ENCODE results near the gene PAM. TPM values are rescaled to one million over a fixed set of nuclear protein-coding genes. Genes with fewer than 3 reads are reported as not detected.

Gene PAM
- total RNA-seq = 100 to 1,000 TPM; 234 to 580 (median 424) TPM
- 100 to 1,000 TPM; 236 to 381 (median 314) TPM for polyA plus RNA-seq
- long read RNA-seq, donor 1, transcript PAM-204 (24 exons, 3,622 nt) = major isoform, 5 of 55 reads
- long read RNA-seq, donor 1, partial matches to known transcripts = 49 of 55 reads
- long read RNA-seq, donor 1, other reads (novel, unspliced or antisense) = 0 of 55 reads
- long read RNA-seq, donor 2, full-length matches to known transcripts = 7 of 7 reads
- long read RNA-seq, donor 2, partial matches to known transcripts = 0 of 7 reads
- long read RNA-seq, donor 2, other reads (novel, unspliced or antisense) = 0 of 7 reads
- long read RNA-seq, donor 3, full-length matches to known transcripts = 7 of 36 reads
- long read RNA-seq, donor 3, partial matches to known transcripts = 24 of 36 reads
- long read RNA-seq, donor 3, other reads (novel, unspliced or antisense) = 5 of 36 reads
- long read RNA-seq, donor 4, transcript PAM-204 (24 exons, 3,622 nt) = major isoform, 11 of 93 reads
- long read RNA-seq, donor 4, partial matches to known transcripts = 41 of 93 reads
- long read RNA-seq, donor 4, other reads (novel, unspliced or antisense) = 40 of 93 reads
- long read RNA-seq, donor 5, full-length matches to known transcripts = 227 of 1,085 reads
- long read RNA-seq, donor 5, partial matches to known transcripts = 323 of 1,085 reads
- long read RNA-seq, donor 5, other reads (novel, unspliced or antisense) = 535 of 1,085 reads
- long read RNA-seq, donor 6, full-length matches to known transcripts = 16 of 86 reads
- long read RNA-seq, donor 6, partial matches to known transcripts = 37 of 86 reads
- long read RNA-seq, donor 6, other reads (novel, unspliced or antisense) = 33 of 86 reads
- long read RNA-seq, donor 7, partial matches to known transcripts = 0 of 3 reads
- long read RNA-seq, donor 7, other reads (novel, unspliced or antisense) = 0 of 3 reads
- long read RNA-seq, donor 8, transcript PAM-204 (24 exons, 3,622 nt) = major isoform, 5 of 22 reads
- long read RNA-seq, donor 8, partial matches to known transcripts = 17 of 22 reads
- long read RNA-seq, donor 8, other reads (novel, unspliced or antisense) = 0 of 22 reads
- long read RNA-seq, donor 9, partial matches to known transcripts = 47 of 53 reads
- long read RNA-seq, donor 9, other reads (novel, unspliced or antisense) = 0 of 53 reads
- long read RNA-seq, donor 10, partial matches to known transcripts = 6 of 10 reads
- long read RNA-seq, donor 10, other reads (novel, unspliced or antisense) = 0 of 10 reads

- no peaks in the 10 kb centered on the region for H3K36me3 ChIP-seq (replicated peaks in 1 of 2)
- H3K4me3 ChIP-seq = peak within 1 kb of the TSS; percentile 22 to 83 (median 70)
- peak; percentile 79 to 87 (median 81) for DNase-seq
- H3K27ac ChIP-seq = peak within 1 kb of the TSS; percentile 8 to 80 (median 78)
- H3K27me3 ChIP-seq = no peaks in the 10 kb centered on the region
- 0 to 1% (median 0%) methylated on average over 1 to 65 of the region's 65 CpGs for WGBS, 4 donors
- TF ChIP-seq POLR2A (IDR thresholded peaks at IDR 0.05) = peak; percentile 59 to 89
- TF ChIP-seq, protein P1, sequence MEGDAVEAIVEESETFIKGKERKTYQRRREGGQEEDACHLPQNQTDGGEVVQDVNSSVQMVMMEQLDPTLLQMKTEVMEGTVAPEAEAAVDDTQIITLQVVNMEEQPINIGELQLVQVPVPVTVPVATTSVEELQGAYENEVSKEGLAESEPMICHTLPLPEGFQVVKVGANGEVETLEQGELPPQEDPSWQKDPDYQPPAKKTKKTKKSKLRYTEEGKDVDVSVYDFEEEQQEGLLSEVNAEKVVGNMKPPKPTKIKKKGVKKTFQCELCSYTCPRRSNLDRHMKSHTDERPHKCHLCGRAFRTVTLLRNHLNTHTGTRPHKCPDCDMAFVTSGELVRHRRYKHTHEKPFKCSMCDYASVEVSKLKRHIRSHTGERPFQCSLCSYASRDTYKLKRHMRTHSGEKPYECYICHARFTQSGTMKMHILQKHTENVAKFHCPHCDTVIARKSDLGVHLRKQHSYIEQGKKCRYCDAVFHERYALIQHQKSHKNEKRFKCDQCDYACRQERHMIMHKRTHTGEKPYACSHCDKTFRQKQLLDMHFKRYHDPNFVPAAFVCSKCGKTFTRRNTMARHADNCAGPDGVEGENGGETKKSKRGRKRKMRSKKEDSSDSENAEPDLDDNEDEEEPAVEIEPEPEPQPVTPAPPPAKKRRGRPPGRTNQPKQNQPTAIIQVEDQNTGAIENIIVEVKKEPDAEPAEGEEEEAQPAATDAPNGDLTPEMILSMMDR (IDR thresholded peaks at IDR 0.05) = no peak
- peaks cover 12 to 31% of the 10 kb centered on the region in 2 donors for H3K4me1 ChIP-seq (replicated peaks in 1 of 2)
- H3K9me3 ChIP-seq (replicated peaks in 1 of 3) = no peaks in the 10 kb centered on the region
- intact Hi-C loops (cut with DNase I) = no loop called here
These were observed at the start of gene PAM for GRCh38 chr5:102754767-102755431. Gene PAM (plus strand): TSS chr5:102755305. CDS start chr5:102866196, 110,891 bp downstream.

GRCh38 chr5:102711525-102712385 is 43.4 kb upstream of the PAM start:
- Histone ChIP-seq H3K27me3 (no peaks in the 10 kb centered on the region), H3K27ac (no peak overlapping the region), H3K36me3 (replicated peaks in 1 of 2) (no peaks in the 10 kb centered on the region), H3K4me1 (replicated peaks in 1 of 2) (peaks cover 0 to 8% of the 10 kb centered on the region in 2 donors), H3K9me3 (replicated peaks in 1 of 3) (no peaks in the 10 kb centered on the region), H3K4me3 (no peak overlapping the region)
- TF ChIP-seq, protein P1 (IDR thresholded peaks at IDR 0.05) = no peak
- TF ChIP-seq POLR2A (IDR thresholded peaks at IDR 0.05) = no peak
- intact Hi-C loops (cut with DNase I) = no loop called here
- DNase-seq = no peak
- WGBS, 4 donors = 83 to 89% (median 88%) methylated on average over 8 of the region's 8 CpGs

GRCh38 chr5:102713278-102713677 is 41.8 kb upstream of the PAM start:
- Histone ChIP-seq H3K36me3 (replicated peaks in 1 of 2) (no peaks in the 10 kb centered on the region), H3K4me1 (replicated peaks in 1 of 2) (peaks cover 0 to 8% of the 10 kb centered on the region in 2 donors), H3K27ac (no peak overlapping the region), H3K4me3 (no peak overlapping the region), H3K9me3 (replicated peaks in 1 of 3) (no peaks in the 10 kb centered on the region), H3K27me3 (no peaks in the 10 kb centered on the region)
- no peak for TF ChIP-seq POLR2A (IDR thresholded peaks at IDR 0.05)
- TF ChIP-seq, protein P1 (IDR thresholded peaks at IDR 0.05) = no peak
- DNase-seq = no peak
- 78 to 86% (median 82%) methylated on average over 2 of the region's 2 CpGs for WGBS, 4 donors
- intact Hi-C loops (cut with DNase I) = no loop called here
